Activated T-cell treated with anti-CD3 and anti-CD28 coated beads for 24 hours (primary cell): ENCODE measurements around the gene ADRA1B.
A peak's percentile ranks its signal among the peaks of the same experiment; 100 is the strongest.

ENCODE experiments used
- DNase-seq: peaks from one replicate; pipeline ENCODE4 v3.0.0-alpha.2; 2020; ENCODE audit warnings: low read depth

Gene ADRA1B

DNA sequence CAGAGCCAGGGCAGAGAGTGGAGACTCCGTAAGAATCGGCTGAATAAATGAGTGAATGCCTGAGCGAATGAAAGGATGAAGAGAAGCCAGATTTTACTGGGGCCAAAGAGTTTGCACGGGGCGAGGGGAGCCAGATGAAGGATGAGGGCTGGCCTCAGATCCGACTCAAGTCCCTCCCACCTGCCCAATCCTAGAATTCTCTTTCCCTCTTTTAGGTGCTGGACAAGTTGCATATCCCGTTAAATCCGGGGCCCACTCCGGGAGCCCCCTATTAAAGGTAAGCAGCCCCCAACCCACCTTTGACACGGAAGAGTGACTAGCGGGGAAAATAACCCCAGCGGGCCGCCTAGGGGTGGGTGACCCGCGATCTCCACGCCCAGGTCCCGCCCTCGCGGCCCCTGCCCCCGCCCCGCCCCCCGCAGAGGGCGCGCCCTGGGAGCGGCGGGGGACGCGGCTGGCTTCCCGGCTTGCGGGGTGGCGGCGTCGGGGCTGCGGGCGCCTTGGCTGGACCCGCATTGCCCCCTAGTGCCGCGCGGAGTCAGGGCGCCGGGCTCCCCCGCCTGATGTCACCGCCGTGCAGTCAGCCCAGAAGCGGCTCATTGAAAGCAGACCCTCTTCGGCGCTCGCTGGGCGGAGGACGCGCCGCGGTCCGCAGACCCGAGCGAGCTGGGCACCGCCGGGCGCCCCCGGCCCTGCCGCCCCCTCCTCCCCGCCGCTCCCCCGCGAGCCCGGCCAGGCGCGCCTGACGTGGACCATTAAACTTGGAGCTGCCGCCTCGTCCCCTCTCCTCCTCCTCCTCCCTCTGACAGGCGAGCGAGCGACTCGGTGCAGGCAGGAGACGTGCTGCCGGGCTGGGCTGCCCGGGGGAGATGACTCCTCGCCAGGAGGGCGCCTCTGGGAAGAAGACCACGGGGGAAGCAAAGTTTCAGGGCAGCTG lies at the start of gene ADRA1B:
TSS of gene ADRA1B (plus strand) at position 579 of the 937 bp plus-strand sequence. CDS start 424 bp downstream, outside the sequence.
- DNase-seq: peak; percentile 45

DNA sequence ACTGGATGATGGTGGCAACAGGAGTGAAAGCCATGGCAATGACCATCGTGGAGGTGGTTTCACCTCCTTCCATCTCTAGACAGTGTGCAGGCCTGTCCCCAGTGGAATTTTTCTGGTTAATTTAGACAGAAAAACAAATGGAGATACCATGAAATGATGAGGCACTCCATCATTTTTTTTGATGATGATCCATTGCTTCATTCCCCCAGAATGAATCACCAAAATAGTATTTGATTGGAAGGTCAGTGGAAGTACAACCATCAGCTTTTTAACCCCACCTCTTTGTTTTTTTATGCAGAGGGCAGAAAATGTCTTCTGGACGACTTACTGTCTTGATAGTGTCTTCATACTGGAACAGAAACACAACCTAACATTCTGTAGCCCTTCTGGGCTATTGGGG lies 42.6 kb upstream of the ADRA1B start:
- no peak for DNase-seq

DNA sequence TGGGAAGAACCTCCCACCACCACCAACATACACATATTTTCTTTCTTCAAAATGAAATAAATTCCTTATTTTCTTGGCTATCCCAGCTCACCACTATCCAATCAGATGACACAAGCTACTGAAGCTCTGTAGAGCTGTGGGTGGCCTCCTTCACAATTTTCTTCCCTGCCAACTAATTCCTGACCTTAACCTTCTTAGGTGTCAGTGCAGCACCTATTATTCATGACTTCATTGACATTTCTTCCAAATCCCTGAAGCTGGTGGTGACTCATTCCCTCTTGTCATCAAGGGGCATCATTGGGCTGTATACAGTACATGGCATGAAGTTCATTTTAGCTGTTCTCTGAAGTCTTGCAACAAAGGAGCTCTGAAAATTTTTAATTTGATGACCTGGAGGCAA lies 42.0 kb upstream of the ADRA1B start:
- no peak for DNase-seq

DNA sequence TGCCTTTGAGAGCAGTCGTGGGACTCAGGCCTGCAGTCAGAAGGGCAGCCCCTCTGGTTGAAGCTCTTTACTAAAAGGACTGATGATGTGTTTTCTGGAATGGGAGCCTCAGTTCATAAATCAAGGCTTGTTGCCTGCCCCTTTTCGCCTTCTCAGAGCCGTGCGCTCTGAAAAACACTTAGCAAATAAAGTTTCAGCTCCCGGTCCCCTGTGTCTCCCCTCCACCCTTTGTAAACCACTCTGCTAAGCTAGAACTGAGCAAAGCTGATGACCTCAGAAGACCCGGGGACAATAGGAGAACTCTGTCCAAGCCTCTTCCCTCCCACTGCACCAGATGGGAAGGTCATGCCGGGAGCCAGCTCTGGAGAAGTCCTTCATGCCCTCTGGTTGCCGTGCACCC lies 39.3 kb upstream of the ADRA1B start:
- DNase-seq: no peak

DNA sequence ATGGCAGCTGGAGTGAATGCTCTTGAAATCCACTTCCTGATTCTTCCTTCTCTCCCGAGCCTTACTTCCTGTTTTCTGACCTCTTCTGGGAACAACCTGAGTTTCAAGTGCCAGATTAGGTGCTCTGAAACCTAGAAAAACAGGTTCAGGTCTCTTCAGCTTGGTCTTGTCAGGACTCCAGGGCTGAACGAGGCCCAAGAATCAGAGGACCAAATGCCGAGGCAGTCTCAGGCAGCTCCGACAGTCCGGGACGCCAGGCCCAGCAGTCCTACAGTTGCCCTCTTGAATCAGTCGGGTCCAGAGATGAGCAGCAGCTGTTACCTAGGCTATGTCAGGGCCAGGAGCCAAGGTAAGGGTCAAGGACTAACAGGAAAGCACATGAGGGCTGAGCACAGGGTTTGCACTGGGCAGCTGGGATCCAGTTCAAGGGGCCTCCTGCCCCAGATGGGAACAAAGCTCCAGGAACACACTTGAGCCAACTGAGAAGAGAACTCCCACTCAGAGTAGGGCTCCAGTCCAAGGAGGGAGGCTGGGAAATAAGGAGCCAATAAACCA lies 38.3 kb upstream of the ADRA1B start:
- no peak for DNase-seq

DNA sequence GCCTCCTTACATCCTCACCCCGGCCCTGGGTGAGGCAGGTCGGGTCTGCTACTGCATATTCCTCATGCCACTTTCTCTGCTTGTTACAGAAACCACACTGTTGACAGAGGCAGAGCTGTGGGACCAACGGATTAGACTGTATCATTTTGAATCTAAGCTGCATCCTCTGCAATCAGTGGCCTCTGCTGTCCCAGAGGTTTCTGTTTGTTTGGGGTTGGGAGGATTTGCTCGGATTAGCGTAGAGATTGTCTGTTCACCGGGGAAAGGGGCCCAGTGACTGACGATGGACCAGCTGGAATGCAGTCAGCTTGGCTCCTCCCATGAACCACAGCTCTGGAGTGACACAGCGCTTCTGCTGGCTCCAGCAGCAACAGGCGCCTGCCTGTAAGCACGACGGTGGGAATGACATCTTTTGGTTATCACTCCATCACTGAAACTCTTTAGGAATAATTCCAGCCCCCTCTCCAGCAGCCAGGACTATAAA lies 37.3 kb upstream of the ADRA1B start:
- no peak for DNase-seq

DNA sequence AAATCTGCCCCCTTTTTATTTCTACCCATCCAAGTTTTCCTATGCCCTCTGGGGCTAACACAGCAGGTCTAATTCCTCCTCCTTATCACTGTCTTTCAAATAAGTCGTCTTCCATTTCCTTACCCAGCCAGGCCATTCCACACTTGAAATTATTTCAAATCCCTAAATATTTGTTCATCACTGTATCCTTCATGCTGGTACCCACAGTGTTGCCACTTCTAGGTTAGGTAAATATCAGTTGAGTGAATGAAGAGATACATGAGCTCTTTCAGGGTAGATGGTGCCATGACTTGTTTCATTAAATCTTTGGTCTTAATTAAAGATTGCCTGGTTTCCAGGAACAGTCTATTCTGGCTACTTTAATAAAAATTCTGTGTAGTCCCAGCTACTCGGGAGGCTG lies 35.6 kb upstream of the ADRA1B start:
- no peak for DNase-seq

DNA sequence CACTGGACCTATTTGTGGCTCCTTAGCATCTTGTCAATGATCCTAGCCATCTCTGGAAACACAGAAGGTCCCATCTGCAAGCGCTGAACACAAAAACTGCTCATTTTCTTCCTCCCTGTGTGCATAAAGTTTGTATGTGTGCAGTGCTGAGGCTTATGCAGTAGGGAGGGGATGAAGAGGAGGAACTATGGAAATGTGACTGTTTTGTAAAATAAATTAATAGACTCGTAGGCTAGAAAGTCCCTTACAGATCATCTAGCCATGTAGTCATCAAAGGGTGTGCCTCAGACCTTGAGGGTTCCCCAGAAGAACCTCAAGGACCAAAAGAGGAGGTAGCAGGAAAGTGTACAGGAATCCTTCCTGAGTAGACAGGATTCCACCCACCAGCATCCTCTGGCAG lies 34.3 kb upstream of the ADRA1B start:
- DNase-seq: no peak

DNA sequence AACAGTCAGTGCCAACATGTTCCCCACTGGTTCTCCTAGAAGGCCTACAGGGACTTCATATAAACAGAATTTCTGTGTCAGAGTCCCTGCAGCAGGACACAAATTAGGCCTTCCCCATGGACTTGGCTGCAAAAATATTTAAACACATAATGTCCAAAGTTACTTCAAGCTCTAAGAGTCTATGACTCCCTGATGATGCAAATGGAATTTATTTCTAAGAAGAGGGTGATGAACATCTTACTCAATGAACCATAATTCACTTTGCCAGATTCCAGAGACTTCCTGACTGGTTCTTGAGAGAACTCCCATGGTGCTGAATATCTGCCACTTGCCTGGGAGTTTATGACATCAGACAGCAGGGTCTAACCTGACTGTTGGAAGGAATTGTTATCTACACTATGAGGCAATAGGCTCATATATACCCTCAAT lies 32.7 kb upstream of the ADRA1B start:
- no peak for DNase-seq

DNA sequence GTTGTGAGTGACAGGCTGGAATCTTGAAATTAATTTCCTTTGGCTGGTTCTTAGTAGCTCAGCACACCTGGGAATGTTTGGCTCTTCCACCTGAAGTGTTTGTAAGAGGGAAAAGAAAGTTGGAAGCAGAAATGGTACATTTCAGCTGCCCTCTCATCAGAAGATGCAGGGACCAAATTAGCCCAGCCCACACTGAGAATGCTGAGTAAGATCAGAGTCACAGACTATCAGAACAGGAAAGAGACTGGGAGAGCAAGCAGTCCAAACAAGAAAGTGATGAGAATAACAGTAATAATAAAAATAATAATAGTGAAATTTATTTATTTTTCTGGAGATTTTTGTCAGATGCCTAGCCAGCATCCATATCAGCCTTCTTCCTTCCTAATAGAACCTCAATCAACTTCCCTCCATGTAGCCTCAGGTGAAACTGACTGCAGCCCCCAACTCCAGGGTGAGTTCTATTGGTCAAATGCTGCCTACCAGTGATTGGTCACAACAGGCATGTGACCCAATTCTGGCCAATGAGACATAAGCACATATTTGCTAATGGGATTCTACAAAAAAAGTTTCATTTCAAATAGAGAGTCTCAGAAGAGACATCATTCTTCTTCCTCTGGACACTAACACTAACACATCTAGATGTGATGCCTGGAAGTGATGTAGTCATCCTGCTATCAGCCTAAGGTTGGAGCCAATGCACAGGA lies 31.2 kb upstream of the ADRA1B start:
- no peak for DNase-seq

DNA sequence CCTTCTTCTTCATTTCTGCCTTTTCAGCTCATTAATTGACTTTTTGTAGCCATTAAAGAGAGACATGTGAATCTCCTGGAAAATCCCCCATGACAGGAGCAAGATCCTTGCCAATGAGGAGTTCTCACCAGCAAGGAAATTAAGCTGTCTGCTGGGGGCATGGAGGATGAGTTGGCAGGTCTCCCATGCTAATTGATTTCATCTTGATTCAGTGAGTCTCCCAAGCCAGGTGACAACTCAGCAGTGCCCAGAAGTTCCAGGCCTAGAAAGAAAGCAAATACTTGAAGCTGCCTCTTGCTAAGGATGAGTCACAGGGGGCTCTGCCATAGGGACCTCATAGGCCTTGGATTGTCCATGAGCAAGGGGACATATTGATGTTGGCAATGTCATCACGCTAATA lies 30.0 kb upstream of the ADRA1B start:
- DNase-seq: no peak

DNA sequence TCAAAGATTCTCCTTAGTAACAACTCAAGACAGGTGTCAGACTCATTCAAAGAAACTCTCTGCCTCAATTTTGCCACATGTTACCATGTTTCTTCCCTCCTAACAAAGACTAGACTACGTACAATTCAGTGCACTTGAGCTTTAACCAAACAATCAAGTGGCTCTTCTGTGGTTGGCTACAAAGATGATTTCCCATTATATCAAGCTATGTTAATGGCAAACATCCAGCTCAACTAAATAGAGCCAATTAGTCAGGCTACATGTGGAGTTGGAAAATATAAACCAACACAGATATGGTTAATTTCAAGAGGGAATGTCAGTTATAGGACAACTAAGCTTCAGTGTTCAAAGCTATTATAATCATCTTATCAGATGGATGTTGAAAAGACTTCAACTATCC lies 29.2 kb upstream of the ADRA1B start:
- DNase-seq: no peak

DNA sequence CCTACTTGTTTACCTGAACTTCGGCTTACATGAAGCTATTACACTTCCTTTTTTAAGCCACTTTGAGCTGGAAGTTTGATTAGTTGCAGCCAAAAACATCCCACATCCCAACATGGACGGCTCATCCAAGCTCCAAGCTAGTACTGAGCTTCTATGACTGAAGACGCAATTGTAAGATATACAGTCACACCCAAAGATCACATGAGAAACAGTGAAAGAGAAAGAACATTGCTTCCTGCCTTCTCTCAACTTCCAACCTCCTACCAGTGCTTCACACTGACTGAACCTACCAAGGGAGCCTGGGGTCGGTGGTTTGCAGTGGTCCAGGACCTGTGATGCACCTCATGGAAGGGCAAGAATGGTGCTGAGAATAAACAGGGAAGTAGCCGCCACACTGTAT lies 27.4 kb upstream of the ADRA1B start:
- DNase-seq: no peak

DNA sequence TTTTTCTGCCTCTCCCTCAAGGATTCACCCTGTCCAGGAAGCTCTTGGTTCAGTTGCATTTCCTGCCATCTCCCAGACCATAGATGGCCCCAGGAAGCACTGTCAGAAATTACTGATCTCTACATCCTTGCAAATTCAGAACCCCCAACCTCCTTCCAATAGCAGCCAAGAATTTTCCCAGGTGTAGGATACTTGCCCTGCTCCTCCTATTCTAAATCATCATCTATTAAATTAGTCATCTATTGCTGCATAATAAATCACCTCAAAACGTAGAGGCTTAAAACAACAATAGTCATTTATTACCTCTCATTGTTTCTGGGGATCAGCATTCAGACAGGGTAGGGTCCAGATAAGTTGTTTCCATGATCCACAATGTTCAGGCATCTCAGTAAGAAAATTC lies 26.1 kb upstream of the ADRA1B start:
- no peak for DNase-seq

DNA sequence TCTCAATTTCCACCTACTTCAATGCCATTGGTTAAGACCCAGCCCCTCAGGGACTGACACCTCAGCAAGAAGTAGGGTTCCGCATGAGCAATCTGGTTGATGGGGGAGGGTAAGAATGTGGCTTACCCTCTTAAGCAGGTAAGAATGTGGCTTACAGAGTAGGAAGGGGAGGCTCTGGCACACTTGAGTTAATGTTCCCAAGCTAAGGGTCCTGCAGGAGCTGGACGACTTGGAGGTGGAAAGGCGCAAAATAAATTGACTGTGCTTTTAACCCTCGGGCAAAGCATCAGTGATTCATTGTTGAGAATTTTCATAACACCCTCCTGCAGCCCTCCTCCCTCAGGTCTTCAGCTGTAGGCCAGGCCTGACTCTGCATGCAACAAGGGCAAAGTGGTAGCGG lies 24.9 kb upstream of the ADRA1B start:
- DNase-seq: no peak

DNA sequence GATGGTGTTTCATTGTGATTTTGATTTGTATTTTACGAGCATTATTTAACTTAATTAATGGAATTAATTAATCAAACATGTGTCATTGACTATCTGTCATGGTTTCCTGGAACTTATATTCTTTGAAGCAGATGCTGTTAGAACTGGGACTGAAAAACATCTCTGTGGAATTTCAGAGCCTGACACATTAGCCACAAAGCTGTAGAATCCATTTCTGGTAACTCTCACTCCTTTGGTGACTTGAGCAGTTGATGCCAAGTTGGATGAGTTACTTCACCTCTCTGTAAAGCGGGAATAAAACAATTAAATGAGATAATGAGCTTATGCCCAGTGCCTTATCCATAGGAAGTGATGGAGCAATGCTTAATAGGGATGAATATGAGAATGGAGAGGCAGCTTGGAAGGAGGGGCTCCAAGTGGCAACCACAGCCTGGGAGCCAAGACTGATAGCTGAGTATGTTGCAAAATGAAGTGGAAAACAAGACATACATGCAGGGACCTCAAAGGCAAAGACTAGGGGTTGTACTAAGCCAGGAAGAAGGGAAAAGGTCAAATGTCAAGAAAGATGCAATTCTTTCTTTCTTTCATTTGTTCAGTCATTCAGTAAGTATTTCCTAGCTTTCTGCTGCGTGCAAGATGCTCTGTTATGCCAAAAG lies 23.1 kb upstream of the ADRA1B start:
- DNase-seq: no peak

DNA sequence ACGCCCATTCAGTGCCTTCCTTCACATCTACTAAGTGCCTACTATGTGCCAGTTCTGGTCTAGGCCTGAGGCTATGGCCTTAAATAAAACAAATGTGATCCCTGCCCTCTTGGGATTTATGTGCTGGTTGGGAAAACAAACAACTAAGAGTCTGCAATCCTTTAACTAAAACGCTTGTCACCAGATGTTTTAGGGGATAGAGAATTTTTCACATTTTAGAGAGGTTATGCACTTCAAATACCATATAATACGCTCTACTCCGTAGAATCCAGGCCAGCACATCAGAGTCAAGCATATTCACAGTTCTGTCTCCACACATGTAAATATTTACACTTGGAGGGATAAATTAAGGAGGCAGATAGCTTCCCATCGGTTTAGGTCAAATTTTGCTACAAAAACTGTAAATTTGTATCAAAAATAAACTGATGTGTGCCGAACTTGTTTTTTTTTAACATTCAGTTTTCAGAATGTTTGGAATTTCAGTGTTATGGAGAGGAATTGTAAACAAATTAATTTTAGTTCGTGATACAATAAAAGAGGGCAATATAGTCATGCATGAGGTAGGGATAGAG lies 22.0 kb upstream of the ADRA1B start:
- no peak for DNase-seq

DNA sequence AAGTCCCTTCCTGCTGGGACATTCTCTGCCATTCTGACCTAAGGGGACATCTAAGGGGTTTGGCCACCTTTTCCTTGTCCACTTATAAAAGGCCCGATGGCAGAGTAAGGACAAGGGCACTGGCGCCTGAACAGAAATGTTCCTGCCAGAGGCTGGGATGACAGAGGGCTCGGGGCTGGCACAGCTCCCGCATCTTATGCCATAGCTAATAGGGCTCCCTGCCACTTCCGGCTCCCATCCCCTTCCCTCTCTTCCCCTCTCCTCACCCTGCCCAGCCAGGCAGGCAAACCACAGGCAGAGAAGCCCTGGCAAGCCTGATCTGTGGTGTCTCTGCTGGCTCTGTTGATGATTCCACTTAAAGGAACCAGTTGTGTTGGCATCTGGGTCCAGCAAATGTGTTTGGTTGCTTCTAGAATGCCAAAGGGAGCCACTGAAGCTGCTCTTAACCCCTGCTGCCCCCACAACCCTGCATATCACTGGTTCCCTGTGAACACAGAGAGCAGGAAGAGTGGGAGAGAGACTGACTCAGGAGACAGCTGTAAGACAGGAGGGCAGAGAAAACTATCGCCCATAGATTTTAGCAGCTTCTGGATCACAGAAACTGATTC lies 18.4 kb upstream of the ADRA1B start:
- no peak for DNase-seq

DNA sequence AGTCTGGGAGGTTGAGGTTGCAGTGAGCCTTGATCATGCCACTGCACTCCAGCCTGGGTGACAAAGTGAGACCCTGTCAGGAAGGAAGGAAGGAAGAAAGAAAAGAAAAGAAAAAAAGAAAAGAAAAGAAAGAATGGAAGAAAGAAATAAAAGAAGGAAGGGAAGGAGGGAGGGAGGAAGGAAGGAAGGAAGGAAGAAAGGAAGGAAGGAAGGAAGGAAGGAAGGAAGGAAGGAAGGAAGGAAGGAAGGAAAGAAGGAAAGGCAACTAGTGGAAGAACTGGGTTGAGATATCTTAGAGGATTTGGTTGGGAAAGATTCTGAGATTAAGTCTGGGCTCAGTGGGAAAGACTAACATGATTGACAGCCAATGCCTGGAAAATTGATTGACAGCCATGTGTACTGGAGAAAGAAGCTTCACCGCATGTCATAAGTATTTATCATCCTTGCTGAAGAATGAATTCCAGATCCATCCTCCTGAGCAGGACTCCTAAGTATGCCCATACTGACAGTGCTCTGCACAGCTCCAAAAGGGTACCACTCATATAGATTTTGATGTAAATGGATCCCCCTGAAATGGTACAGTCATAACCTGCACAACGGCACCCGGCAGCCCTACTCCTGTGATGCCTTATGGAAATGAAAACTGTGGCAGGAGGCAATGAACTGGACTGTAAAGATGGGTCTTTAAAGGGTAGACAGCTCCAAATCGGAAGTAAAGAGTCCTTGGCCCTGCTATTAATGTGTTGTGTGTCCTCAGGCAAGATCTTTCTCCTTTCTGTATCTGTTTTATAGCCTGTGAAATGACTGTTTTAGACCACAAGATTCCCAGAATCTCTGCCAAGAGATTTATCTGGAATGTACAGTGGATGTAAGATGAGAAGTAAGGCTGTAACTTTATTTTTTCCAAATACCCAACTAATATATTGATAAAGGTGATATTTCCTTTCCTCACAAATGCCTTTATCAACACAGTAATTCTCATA lies 16.9 kb upstream of the ADRA1B start:
- DNase-seq: no peak

DNA sequence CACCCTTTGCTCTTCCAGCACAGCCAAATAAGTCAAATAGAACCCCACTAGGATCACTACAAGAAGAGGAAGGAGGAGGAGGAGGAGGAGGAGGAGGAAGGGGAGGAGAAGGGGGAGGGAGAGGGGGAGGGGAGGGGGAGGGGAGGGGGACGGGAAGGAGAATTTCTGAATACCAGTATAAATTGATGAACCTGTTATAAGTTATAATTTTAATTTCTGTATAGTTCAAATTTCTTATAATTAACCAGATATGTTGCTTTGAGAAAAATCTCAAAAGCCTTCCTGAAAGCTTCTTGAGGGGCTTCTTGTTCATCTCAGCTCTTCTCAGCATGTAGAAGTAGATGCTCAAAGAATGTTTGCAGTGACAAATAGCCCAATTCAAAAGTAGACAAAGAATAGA lies 15.0 kb upstream of the ADRA1B start:
- no peak for DNase-seq
